HuH-7 (cell line): ENCODE results near the gene LIMS2.

Source experiments
- DNase-seq: peaks from one replicate; pipeline ENCODE4 v3.0.0; 2011; ENCODE audit warnings: low spot score

LIMS2 gene

DNA sequence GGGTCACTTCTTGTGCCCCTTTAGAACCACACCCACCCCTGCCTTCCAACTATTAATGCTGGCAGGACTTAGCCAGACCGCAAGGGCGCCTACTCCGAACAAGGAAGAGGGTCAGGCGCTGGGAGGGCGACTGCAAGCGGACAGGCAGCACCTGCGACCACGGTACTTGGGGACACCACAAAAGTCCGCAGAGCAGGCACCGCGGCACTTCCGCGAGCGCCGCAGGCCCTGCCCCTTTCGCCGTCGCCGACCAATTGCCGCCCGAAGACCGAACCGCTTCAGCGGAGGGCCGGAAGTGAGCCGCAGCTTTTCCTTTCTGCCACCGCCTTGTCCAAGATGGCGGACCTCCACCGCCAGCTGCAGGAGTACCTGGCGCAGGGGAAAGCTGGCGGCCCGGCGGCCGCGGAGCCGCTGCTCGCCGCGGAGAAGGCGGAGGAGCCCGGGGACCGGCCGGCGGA lies 25.9 kb upstream of the LIMS2 start, which contains the start of gene SFT2D3:
SFT2D3 (plus strand) TSS at position 305 of the 458 bp plus-strand sequence; CDS start at position 337, 32 bp downstream.
- DNase-seq: peak; percentile 92

DNA sequence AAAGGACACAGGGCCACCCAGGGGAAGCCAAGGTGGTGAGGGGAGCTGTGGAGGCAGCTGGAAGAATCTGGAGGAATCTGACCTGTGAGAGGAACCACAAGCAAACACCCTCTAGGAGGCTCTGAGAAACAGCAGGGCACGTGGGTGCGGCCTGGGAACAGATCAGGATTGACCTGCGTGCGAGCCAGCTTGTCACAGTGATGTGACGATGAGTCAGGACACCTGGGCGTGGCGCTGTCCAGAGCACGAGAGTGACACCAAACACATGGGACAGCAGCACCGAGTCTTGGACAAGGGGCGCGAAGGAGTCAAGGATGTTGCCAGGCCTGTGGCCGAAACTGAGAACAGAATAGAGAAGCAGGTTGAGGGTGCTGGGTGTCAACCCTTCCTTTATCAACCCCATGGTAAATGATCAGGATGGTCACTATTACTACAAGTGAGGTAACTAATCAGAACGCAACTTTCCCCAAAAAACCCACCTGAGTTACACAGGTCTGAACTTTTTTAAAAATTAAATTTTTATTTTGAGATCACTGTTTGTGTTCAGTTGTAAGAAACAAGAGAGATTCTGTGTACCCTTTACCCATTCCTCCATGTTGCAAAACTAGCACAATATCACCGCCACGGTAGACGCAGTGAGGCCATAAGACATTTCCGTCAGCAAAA lies 25.3 kb upstream of the LIMS2 start:
- DNase-seq: peak; percentile 92

DNA sequence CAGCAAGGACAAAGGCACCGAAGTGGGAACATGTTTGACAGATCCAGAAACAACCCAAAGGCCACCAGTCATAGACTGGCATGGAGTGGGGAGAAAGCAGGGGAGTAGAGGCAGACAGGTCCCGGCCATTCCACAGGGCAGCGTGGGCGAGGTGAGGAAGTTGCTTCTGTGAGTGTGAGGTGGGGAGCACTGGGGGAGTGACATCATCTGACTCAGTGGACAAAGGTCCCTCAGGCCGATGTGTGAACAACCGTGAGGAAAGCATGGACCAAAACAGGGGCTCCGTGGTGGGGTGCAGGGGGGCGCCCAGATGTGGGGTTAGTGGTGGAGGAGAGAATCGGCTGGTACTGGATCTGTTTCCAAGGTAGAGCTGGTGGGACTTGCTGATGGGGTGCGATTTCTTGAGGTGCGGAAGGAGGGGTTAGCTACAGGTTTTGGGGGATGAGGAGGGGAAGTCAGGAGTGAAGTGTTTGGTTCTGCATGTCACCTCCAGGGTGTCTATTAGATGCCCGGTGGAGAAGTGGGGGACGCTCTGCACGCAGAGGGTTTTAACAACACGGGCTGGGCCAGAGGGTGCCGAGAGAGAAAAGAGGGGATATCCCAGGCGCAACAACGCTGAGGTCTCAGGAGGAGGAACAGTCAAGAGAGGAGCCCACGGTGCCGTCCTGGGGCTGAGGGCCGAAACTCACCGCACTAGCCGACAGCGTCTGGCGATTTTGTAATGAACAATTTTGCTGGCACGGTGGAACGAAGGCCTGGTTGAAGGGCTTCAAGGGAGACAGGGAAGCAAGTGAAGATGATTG lies 23.4 kb upstream of the LIMS2 start:
- DNase-seq: no peak

DNA sequence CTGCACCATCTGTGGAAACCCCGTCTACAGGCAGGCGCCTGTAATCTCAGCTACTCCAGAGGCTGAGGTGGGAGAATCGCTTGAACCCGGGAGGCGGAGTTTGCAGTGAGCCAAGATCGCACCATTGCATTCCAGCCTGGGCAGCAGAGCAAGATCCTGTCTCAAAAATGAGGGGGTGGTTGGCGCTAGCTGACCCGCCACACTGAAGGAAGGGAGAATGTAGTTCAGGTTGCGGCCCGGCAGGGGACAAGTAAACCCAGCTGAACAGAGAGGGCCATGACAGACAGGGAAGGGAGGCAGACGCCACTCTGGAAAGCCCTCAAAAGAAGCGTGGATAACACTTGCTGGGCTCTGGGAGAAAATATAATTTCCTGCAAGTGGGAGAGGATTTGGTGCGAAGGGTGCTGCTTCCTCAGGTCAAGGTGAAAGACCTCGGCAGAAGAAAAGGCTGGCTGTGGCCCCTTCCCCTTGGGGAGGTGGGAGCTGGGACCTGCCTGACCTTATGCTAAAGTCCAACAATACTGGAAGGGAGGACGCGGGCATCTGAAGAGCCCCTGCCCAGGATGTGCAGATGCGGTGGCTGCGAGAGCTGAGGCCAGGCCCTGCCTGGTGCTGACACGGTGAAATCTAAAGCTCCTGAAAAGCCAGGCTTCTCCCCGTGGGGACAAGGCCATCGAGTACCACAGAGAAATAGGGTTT lies 22.3 kb upstream of the LIMS2 start:
- no peak for DNase-seq

DNA sequence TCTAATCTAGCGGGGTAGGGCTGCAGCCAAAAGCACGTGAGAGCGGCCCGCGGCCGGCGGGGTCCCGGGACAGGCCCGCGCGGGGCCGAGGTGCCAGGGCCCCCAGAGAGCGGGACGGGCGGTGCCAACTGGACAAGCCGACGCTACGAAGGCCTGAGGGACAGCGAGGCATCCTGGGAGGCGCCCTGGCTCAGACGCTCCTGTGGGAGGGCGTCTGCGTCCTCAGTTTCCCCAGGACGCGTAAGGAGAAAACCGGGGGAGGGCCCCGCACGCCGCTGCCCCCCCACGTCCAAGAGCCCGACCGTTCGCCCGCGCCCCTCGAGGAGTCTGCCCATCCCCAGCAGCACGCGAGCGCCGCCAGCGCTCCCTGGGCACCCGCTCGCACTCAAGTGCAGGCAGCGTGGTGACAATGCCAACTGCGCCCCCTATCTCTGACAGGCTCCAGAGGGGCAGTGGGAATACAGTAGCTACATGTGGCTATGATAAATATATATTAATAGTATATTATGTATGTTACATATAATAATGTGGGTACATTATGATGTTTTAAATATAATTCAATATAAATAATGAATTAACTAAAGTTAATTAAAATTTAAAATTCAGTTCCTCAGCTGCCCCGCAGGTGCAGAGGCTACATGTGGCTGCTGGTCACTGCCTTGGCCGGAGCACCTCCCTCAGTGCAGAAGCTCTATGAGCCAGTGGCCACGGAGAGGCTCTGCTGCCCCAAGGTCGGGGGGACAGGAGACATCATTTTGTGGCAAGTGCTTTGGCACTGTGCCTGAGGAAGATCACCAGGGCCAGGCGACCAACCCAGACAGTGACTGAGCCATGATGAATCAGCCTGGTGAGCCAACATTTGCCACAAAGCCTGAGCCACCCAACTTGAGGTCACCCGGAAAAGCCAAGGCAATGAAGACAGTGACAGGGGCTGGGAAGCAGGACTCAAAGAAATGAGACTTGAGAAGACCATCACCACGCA lies 20.5 kb upstream of the LIMS2 start:
- DNase-seq: no peak

DNA sequence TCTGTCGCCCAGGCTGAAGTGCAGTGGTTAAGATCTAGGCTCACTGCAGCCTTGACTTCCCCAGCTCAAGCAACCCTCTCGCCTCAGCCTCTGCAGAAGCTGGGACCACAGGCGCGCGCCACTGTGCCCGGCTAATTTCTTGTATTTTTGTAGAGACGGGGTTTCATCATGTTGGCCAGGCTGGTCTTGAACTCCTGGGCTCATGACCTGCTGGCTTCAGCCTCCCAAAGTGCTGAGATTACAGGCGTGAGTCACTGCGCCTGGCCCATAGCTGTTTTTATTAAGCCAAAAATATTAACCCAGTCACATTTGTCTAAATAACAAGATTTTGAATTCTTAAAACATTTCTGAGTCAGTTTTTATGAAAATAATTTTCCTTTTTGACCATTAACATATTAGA lies 19.7 kb upstream of the LIMS2 start:
- no peak for DNase-seq

DNA sequence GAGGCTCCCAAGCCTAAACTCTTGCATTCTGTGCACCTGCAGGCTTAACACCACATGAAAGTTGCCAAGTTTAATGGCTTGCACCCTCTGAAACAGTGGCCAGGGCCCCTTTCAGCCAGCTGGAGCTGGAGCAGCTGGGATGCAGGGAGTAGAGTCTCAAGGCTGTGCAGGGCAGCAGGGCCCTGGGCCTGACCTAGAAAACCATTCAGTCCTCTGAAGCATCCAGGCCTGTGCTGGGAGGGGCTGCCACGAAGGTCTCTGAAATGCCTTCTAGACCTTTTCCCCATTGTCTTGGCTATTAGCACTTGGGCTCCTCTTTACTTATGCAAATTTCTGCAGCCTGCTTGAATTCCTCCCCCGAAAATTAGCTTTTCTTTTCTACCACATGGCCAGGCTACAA lies 15.4 kb upstream of the LIMS2 start:
- DNase-seq: no peak

DNA sequence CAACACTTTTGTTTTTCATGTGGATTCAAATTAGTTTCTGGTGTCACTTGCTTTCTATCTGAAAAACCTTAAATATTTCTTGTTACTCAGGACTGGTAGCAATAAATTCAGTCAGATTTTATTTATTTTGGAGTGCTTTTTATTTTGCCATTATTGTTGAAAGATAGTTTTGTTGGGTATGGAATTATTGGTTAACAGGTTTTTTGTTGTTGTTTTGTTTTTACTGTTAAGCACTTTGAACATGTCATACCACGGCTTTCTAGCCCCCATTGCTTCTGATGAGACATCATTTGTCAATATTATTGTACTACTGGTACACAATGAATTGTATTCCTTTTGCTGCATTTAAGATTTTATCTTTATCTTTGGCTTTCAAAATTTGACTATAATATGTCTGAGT lies 13.1 kb upstream of the LIMS2 start:
- DNase-seq: no peak

DNA sequence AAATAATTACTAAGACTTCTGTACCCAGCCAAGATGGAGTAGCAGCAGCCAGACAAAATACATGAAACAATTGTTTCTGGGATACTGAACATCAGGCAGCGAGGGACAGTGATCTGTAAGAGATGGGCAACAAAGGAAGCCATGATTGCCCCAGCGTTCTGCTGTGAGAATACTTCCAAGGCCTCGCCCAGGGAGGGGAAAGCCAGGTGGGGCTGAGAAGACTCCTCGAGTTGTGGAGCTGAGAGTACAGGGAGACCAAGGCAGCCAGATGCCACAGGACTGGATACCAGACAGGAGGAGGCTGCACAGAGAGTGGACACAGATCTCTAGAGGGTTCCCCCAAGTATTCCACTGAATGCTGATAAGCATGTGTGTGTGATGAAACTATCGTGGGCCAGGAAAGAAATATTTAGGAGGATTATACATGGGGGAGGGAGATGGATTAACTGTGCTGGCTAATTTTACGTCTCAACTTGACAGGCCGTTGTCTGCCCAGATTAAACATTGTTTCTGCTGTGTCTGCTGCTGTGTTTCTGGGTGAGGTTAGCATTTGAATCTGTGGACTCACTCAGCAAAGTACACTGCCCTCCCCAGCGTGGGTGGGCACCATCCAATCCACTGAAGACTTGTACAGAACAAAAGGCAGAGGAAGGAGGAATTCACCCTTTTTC lies 10.2 kb upstream of the LIMS2 start:
- DNase-seq: no peak

DNA sequence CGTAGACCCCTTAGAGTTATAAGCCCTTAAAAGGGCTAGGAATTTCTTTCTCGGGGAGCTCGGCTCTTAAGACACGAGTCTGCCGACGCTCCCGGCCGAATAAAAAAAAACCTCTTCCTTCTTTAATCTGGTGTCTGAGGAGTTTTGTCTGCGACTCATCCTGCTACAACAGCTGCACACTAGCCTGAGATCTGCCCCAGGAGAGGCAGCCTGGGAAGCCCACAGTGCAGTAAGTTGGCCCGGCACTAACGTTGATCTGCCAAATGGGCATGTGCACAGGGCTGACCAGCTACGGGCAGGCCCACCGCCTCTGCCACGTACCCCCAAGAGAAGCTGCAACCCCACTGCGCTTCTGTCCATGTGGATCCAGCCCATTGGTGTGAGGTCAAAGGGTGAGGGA lies 8.4 kb upstream of the LIMS2 start:
- no peak for DNase-seq

DNA sequence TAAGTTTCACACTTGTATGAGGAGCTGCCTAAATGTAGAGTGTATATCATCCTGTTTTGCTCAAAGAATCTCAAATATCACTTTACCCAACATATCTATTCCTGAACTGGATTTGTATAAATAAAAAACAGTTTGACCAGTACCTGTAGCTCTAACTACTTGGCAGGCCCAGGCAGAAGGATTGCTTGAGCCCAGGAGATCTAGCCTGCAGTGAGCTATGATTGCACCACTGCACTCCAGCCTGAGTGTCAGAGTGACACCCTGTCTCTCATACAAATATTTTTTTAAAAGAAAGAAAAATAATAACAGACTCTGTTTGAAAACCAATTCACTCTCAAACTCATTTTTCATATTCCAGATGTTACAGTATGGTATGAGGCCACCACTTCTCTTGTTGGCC lies 7.7 kb upstream of the LIMS2 start:
- DNase-seq: no peak

DNA sequence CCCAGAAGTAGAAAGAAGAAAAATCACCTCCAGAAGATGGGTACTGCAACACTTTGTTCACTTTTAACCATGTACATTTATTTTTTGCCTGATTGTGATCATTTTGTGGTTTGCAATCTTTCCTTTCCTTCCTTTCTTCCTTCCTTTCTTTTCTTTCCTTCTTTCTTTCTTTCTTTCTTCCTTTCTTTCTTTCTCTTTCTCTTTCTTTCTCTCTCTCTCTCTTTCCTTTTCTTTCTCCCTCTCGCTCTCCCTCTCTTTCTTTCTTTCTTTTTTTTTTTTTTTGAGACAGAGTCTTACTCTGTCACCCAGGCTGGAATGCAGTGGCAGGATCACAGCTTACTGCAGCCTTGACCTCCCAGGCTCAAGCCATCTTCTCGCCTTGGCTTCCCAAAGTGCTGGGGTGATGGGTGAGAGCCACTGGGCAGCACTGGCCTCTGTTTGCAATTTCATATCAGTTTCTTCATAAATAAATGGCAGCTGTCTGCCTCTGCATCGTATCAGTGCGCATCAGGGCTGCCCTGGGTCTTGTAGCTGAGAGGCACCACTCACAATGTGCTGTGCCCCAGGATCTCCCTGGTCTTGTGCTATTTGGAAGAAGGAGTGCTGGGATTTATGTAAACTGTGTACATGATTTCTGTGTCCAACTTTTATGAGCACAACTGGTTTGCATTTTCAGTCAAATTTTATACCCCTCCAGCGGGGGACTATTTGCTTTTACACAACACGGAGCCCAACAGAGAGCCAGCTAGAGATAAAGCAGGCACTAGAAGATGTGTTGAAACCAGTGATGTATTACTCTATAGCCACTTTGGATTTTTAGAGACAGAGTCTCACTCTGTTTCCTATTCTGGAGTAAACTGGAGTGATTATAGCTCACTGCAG lies 6.9 kb upstream of the LIMS2 start:
- DNase-seq: no peak

DNA sequence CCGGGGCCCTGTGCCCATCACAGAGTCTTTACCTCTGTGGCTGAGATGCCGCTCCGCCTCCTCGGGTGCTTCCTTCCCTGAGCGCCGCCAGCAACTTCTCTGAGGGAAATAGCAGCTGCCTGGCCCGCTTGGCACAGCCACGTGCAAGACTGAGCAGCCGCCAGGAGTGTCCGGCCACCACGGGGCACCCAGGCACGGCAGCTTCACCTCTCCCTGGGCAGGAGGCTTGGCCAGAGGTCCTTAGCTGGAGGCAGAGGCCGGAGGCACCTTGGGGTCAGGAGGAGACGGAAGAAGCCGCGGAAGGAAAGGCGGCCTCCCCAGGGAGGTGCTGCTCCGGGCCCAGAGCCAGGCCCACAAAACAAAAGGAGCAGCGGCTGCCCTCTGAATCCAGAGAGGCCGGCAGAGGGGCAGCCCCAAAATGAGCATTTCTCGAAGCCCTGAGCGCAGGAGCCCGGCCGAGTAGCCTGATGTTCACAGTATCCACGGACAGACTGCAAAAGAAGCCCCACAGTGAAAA lies 6.0 kb upstream of the LIMS2 start:
- DNase-seq: no peak

DNA sequence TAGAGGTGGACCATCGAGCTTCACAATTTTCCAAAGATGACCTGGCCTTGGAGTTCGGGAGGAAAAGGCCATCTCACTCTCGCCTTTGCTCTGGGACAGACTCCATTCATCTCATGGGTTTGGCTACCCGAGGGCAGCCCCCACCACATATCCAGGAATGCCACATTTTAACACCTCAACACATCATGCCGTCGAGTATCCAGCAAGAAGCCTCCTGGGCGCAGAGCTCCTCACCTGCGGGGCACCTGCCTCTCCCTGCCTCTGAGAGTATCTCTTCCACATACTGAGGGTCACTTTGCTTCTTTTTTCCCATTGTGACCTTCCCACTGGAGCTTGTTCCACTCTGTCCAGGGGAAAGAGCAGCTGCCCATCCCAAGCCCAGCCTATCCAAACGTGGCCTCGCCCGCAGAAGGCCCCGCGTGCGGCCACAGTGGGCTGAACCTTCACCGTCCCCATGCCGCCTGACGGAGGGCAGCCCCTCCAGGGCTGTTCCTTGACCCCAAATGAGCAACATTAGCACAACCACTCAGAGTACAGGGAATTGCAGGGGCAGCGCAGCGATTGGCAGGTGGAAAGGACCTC lies 5.5 kb upstream of the LIMS2 start:
- no peak for DNase-seq

DNA sequence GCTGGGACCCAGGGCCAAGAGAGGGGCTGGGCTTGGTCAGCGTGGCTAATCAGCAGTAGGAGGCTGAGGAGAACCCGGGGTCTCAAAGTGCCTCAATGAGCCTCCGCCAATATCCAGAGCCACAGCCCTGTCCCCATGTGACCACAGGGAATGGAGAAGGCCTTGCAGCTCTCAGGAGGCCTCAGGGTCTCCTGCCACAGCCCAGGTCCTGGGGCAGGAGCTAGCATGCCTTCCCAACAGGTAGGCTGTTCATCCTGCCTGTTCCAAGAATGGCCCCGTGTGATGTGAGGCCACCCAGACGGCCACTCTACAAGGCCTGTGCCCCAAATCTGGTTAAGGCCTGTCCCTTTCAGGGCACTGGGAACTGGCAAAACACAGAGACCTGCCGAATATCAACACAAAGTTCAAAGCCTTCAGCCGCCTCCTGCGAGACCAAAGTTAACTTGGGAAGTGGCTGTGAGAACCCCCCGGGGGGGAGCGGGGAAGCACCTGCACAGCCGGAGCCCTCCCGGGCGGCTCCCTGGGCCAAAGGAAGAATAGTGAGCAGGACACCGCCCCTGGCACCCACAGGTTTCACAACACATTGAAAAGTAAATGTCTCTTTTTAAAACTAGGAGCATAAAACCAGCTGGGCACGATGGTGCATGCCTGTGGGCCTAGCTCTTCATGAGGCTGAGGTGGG lies 4.5 kb upstream of the LIMS2 start:
- no peak for DNase-seq

DNA sequence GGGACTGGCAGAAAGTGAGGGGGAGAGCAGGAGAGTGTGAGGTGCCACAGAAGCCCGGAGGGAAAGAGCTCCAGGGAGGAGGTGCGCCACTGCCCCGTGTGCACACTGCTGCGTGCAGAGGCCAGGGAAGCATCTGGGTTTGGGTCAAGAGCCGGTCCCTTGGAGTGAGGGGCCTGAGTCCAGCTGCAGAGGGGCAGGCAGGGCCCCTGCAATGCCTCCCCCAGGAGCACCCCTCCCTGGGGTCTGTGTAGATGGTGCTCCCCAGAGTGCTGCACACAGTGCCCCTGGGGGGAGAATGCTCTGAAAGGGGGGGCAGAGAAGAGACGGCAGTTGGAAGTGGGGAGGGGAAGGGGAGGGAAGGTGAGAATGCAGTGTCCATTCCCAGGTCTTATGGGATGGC lies 3.7 kb upstream of the LIMS2 start:
- no peak for DNase-seq

DNA sequence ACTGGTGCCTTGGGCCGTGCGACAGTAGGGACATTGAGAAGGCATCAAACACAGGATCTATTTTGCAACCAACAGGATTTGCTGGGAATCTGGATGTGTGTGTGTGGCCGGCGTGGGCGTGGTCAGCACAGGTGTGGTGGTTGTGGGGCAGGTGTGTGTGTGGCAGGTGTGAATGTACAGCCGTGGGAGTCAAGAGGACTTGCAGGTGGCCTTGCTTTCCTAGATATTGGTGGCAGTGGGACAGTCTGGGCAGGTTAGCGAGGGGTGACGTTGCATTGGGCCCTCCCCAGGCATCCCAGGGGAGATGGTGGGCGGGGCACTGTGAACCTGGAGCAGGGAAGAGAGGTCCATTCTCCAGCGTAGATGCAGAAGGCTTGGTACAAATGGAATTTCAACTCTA lies 3.2 kb upstream of the LIMS2 start:
- no peak for DNase-seq

DNA sequence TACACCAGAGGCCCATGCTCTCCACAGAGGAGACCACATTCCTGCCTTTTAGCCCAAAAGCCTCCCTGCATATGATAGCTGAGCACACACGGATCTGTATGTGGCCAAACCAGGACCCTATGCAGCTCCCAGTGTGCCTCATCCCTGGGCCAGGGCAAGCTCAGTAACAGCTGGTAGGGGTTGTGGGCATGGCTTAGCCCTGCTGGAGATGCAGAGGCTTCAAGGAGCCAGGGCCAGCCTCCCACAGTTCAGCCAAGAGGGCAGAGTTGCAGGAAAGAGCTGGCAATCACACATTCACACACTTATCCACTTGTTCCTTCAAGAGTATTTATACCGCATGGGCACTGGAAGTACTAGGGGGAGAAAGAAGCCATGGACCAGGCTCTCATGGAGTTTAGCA lies 1.6 kb upstream of the LIMS2 start:
- no peak for DNase-seq
